ENCODE data around the gene KCND3. TPM values are rescaled to one million over a fixed set of nuclear protein-coding genes. Genes with fewer than 3 reads are reported as not detected.

The KCND3 gene
- total and polyA plus RNA-seq, 5 donors = 11.4 to 30.4 (median 26.9) TPM

DNA sequence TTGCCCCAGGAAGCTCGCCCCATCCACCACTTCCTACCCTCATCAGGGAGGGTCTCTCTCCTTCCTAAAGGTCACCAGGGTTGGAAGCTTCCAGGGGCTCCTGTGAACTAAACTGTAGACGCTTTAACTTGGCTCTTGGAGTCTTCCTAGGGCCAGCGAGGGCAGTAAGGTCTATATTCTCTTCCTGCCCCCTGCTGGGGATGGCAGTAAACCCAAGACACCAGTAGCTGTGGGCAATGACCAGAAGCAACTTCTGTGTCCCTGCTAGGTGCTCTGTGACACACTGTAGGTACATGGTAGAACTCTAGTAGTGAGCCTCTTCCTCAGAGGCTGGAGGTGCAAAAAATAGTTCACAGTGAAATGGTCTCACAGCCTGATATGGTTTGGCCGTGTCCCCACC, 30.0 kb downstream of the KCND3 start:
- H3K4me1 ChIP-seq (ENCODE audit: control insufficient read depth, insufficient read depth, low read length) = peaks cover 21% of the 10 kb centered on the region

GRCh38 chr1:111958851-111959250, 30.6 kb downstream of the KCND3 start:
- DNase-seq (no peak), ATAC-seq (peak in 1 of 2 donors; percentile 27)
- Histone ChIP-seq H3K4me3 (ENCODE audit: low read length) (no peak overlapping the region), H3K27me3 (ENCODE audit: control insufficient read depth, insufficient read depth) (no peaks in the 10 kb centered on the region), H3K9me3 (ENCODE audit: control insufficient read depth, low read length) (no peaks in the 10 kb centered on the region), H3K4me1 (ENCODE audit: control insufficient read depth, insufficient read depth, low read length) (peaks cover 16% of the 10 kb centered on the region), H3K27ac (ENCODE audit: low read length) (no peak overlapping the region)
- intact Hi-C loops (cut with DNase I) = no loop called here
- 65% methylated on average over 6 of the region's 6 CpGs for WGBS

More for the DNA sequence above, 30.0 kb downstream of the KCND3 start:
- Histone ChIP-seq H3K27me3 (ENCODE audit: control insufficient read depth, insufficient read depth) (no peaks in the 10 kb centered on the region), H3K4me3 (ENCODE audit: low read length) (no peak overlapping the region), H3K27ac (ENCODE audit: low read length) (no peak overlapping the region), H3K9me3 (ENCODE audit: control insufficient read depth, low read length) (no peaks in the 10 kb centered on the region)
- DNase-seq = no peak
- intact Hi-C loops (cut with DNase I) = no loop called here
- no peak for ATAC-seq
- 70% methylated on average over 4 of the region's 4 CpGs for WGBS

DNA sequence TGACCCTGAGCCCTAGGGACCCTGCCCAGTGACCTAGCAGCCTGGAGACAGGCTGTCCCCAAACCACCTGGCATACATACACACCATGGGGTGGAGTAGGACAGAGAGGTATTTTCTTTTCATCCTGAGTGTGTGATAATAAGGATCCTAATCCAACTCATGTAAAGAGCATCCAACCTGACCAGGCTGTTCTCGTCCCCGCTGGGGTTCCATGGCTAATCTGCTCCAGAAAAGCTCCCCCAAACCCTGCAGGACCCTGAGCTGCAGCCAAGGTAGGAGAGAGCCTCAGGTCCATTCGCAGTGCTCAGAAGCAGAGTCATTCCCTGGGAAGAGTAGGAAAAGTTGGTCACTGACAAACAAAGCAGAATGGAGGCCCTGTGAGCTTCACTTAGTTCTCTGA, 31.4 kb downstream of the KCND3 start:
- ATAC-seq (no peak), DNase-seq (no peak)
- H3K4me1 ChIP-seq (ENCODE audit: control insufficient read depth, insufficient read depth, low read length) = peaks cover 17% of the 10 kb centered on the region
- no peaks in the 10 kb centered on the region for H3K9me3 ChIP-seq (ENCODE audit: control insufficient read depth, low read length)
- H3K27me3 ChIP-seq (ENCODE audit: control insufficient read depth, insufficient read depth) = no peaks in the 10 kb centered on the region
- intact Hi-C loops (cut with DNase I) = no loop called here
- peak overlapping the region; percentile 7 for H3K27ac ChIP-seq (ENCODE audit: low read length)
- 85% methylated on average over 3 of the region's 3 CpGs for WGBS
- H3K4me3 ChIP-seq (ENCODE audit: low read length) = no peak overlapping the region

GRCh38 chr1:111956155-111956771, 33.2 kb downstream of the KCND3 start:
- intact Hi-C loops (cut with DNase I) = no loop called here
- H3K27me3 ChIP-seq (ENCODE audit: control insufficient read depth, insufficient read depth) = no peaks in the 10 kb centered on the region
- H3K9me3 ChIP-seq (ENCODE audit: control insufficient read depth, low read length) = no peaks in the 10 kb centered on the region
- WGBS = 73% methylated on average over 13 of the region's 13 CpGs
- H3K4me3 ChIP-seq (ENCODE audit: low read length) = no peak overlapping the region
- peaks cover 25% of the 10 kb centered on the region for H3K4me1 ChIP-seq (ENCODE audit: control insufficient read depth, insufficient read depth, low read length)
- DNase-seq (no peak), ATAC-seq (no peak)
- H3K27ac ChIP-seq (ENCODE audit: low read length) = no peak overlapping the region

DNA sequence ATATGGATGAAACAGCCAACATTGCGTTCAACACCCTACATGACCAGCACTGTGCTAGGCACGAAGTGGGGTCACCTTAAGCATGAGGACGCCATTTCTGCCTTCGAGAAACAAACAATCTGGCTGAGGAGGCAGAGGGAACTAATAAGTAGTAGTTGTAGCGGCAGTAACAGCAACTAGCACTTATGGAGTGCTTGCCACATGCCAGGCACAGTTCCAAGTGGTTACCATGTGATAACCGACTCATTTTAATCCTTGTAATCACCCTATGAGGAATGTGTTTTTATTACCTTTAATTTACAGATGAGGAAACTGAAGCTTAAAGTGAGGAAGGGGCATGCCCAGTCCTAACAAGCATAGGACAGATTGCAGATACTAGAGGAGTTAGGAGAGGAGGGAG, 33.7 kb downstream of the KCND3 start:
- H3K27ac ChIP-seq (ENCODE audit: low read length) = no peak overlapping the region
- no peaks in the 10 kb centered on the region for H3K9me3 ChIP-seq (ENCODE audit: control insufficient read depth, low read length)
- ATAC-seq (no peak), DNase-seq (no peak)
- intact Hi-C loops (cut with DNase I) = no loop called here
- peaks cover 24% of the 10 kb centered on the region for H3K4me1 ChIP-seq (ENCODE audit: control insufficient read depth, insufficient read depth, low read length)
- WGBS = 65% methylated on average over 6 of the region's 6 CpGs
- H3K27me3 ChIP-seq (ENCODE audit: control insufficient read depth, insufficient read depth) = no peaks in the 10 kb centered on the region
- H3K4me3 ChIP-seq (ENCODE audit: low read length) = no peak overlapping the region

GRCh38 chr1:111953797-111954196, 35.7 kb downstream of the KCND3 start:
- H3K27me3 ChIP-seq (ENCODE audit: control insufficient read depth, insufficient read depth) = no peaks in the 10 kb centered on the region
- no peak overlapping the region for H3K27ac ChIP-seq (ENCODE audit: low read length)
- H3K4me1 ChIP-seq (ENCODE audit: control insufficient read depth, insufficient read depth, low read length) = peaks cover 20% of the 10 kb centered on the region
- intact Hi-C loops (cut with DNase I) = no loop called here
- WGBS = 70% methylated on average over 5 of the region's 5 CpGs
- ATAC-seq (no peak), DNase-seq (no peak)
- no peak overlapping the region for H3K4me3 ChIP-seq (ENCODE audit: low read length)
- no peaks in the 10 kb centered on the region for H3K9me3 ChIP-seq (ENCODE audit: control insufficient read depth, low read length)

GRCh38 chr1:111952125-111952657, 37.3 kb downstream of the KCND3 start:
- Histone ChIP-seq H3K27ac (ENCODE audit: low read length) (no peak overlapping the region), H3K4me3 (ENCODE audit: low read length) (no peak overlapping the region), H3K9me3 (ENCODE audit: control insufficient read depth, low read length) (no peaks in the 10 kb centered on the region), H3K27me3 (ENCODE audit: control insufficient read depth, insufficient read depth) (no peaks in the 10 kb centered on the region), H3K4me1 (ENCODE audit: control insufficient read depth, insufficient read depth, low read length) (peaks cover 30% of the 10 kb centered on the region)
- DNase-seq (no peak), ATAC-seq (no peak)
- WGBS = 57% methylated on average over 4 of the region's 4 CpGs
- intact Hi-C loops (cut with DNase I) = no loop called here

GRCh38 chr1:111948209-111949171, 41.0 kb downstream of the KCND3 start:
- Histone ChIP-seq H3K9me3 (ENCODE audit: control insufficient read depth, low read length) (no peaks in the 10 kb centered on the region), H3K4me1 (ENCODE audit: control insufficient read depth, insufficient read depth, low read length) (peaks cover 33% of the 10 kb centered on the region), H3K27me3 (ENCODE audit: control insufficient read depth, insufficient read depth) (no peaks in the 10 kb centered on the region), H3K4me3 (ENCODE audit: low read length) (no peak overlapping the region), H3K27ac (ENCODE audit: low read length) (peak overlapping the region; percentile 79)
- intact Hi-C loops (cut with DNase I) = no loop called here
- 25% methylated on average over 6 of the region's 6 CpGs for WGBS
- ATAC-seq (peak; percentile 87 to 88), DNase-seq (peak; percentile 61 to 78 (median 76))

GRCh38 chr1:111943846-111944749, 45.4 kb downstream of the KCND3 start:
- H3K27me3 ChIP-seq (ENCODE audit: control insufficient read depth, insufficient read depth) = no peaks in the 10 kb centered on the region
- H3K4me1 ChIP-seq (ENCODE audit: control insufficient read depth, insufficient read depth, low read length) = peaks cover 26% of the 10 kb centered on the region
- H3K4me3 ChIP-seq (ENCODE audit: low read length) = no peak overlapping the region
- intact Hi-C loops (cut with DNase I) = no loop called here
- H3K9me3 ChIP-seq (ENCODE audit: control insufficient read depth, low read length) = no peaks in the 10 kb centered on the region
- DNase-seq (no peak), ATAC-seq (peak; percentile 18 to 33)
- WGBS = 72% methylated on average over 15 of the region's 15 CpGs
- no peak overlapping the region for H3K27ac ChIP-seq (ENCODE audit: low read length)

DNA sequence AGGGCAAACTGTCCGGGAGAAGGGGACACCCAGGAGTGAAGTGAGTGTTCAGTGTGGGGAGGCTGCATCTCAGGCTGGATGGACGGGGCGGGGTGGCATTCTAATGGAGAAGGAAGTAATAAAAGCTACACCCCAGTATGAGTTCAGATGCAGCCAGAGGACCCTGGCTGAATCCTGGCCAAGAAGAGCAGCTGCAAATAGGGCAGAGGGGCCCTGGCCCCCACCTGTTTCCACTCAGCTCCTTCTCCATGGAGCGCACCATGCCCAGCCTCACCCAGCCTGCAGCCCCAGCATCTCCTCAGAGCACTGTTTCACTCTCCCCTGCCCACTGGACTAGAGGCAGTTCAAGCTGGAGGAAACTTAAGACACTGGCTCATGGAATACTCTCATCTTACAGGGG, 46.4 kb downstream of the KCND3 start:
- intact Hi-C loops (cut with DNase I) = no loop called here
- no peaks in the 10 kb centered on the region for H3K27me3 ChIP-seq (ENCODE audit: control insufficient read depth, insufficient read depth)
- no peak overlapping the region for H3K27ac ChIP-seq (ENCODE audit: low read length)
- ATAC-seq = no peak
- H3K4me1 ChIP-seq (ENCODE audit: control insufficient read depth, insufficient read depth, low read length) = peaks cover 18% of the 10 kb centered on the region
- WGBS = 82% methylated on average over 4 of the region's 4 CpGs
- H3K9me3 ChIP-seq (ENCODE audit: control insufficient read depth, low read length) = no peaks in the 10 kb centered on the region
- H3K4me3 ChIP-seq (ENCODE audit: low read length) = no peak overlapping the region
- no peak for DNase-seq
